ENCODE results near the gene SUPT4H1. TPM values are rescaled to one million over a fixed set of nuclear protein-coding genes. Genes with fewer than 3 reads are reported as not detected.
A peak's percentile ranks its signal among the peaks of the same experiment; 100 is the strongest.

Gene SUPT4H1
- total RNA-seq, 1 donor from 2014 or later: 82.1 TPM

DNA sequence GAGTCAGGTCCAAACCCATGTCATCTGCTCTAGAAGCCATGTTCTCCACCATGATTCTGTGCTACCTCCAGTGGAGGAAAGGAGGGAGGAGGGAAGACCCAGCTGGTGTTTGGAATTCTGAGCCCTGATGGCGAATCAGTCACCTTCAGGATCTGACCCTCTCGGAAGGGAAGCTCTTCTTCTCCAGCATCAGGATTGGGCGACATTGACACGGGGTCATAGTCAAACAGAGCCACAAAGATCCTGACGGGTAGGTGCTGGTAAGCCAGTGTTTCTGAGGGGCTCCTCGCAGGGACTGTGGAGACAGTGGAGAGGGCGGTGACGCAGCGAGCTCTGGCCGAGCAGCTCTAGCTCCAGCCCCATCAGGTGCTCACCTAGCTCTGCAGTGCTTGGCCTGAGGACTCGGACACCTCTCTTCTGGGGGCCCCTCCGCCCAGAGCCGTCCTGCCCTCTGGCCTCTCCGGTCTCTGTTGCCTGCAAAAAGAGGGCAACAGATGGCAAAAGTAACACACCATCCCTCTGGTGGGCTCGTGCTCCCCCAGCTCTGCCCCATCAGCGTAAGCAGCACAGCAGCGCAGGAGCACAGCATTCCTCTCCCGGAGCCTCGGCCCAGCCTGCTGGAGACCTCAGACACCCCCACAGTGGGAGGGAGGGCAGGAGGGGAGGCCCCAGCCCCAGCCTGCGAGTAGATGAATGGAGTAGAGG is 44.4 kb downstream of the SUPT4H1 start:
- Mint-ChIP-seq H3K27ac (ENCODE audit: unreplicated experiment) (no peak overlapping the region), H3K9me3 (ENCODE audit: unreplicated experiment) (no peaks in the 10 kb centered on the region), H3K27me3 (ENCODE audit: unreplicated experiment) (peaks cover 3% of the 10 kb centered on the region), H3K36me3 (ENCODE audit: unreplicated experiment) (peaks cover 4% of the 10 kb centered on the region), H3K4me3 (ENCODE audit: unreplicated experiment) (no peak overlapping the region), H3K4me1 (ENCODE audit: low read depth, unreplicated experiment) (peaks cover 7% of the 10 kb centered on the region)
- TF ChIP-seq, protein P1, sequence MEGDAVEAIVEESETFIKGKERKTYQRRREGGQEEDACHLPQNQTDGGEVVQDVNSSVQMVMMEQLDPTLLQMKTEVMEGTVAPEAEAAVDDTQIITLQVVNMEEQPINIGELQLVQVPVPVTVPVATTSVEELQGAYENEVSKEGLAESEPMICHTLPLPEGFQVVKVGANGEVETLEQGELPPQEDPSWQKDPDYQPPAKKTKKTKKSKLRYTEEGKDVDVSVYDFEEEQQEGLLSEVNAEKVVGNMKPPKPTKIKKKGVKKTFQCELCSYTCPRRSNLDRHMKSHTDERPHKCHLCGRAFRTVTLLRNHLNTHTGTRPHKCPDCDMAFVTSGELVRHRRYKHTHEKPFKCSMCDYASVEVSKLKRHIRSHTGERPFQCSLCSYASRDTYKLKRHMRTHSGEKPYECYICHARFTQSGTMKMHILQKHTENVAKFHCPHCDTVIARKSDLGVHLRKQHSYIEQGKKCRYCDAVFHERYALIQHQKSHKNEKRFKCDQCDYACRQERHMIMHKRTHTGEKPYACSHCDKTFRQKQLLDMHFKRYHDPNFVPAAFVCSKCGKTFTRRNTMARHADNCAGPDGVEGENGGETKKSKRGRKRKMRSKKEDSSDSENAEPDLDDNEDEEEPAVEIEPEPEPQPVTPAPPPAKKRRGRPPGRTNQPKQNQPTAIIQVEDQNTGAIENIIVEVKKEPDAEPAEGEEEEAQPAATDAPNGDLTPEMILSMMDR (IDR thresholded peaks at IDR 0.05; ENCODE audit: partially characterized antibody, unreplicated experiment): no peak
- peak; percentile 17 for DNase-seq

DNA sequence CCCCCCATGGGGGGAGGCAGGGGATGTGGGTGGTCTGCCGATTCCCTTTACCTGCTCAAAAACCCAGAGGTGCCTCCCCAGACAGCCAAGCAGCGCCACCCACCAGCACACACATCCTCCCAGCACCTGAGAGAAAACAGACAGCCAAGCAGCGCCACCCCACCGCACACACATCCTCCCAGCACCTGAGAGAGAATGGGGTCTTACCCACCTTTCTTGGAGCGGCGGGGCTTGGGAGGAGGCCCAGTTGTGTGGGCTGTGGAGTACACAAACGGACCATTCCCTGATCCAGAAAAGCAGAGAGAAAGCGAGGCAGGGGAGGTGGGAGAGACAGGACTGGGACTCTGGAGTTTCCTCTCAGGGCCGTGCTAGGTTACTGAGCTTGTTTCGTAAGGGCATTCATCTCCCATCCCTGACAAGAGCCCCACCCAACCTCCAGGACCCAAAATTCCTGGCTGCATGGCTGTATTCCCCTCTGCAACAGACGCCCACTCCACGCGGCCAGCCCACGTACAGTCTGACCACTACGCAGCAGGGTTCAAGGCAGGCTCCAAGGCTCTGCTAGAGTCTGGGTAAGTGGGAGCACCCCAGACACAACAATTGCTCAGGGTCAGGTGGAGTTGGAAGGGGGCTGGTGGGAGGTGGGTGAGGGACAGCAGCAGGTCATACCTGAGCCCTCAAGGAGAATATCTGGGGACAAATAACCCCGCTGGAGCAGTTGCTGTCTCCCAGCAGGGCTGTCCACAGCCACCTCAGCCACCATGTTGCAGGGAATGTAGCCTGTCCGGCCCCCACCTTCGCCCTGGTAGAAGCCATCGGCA is 45.7 kb downstream of the SUPT4H1 start:
- Mint-ChIP-seq H3K4me3 (ENCODE audit: unreplicated experiment) (no peak overlapping the region), H3K4me1 (ENCODE audit: low read depth, unreplicated experiment) (peaks cover 7% of the 10 kb centered on the region), H3K27me3 (ENCODE audit: unreplicated experiment) (no peaks in the 10 kb centered on the region), H3K27ac (ENCODE audit: unreplicated experiment) (no peak overlapping the region), H3K36me3 (ENCODE audit: unreplicated experiment) (peaks cover 4% of the 10 kb centered on the region), H3K9me3 (ENCODE audit: unreplicated experiment) (no peaks in the 10 kb centered on the region)
- TF ChIP-seq, protein P1 (IDR thresholded peaks at IDR 0.05; ENCODE audit: partially characterized antibody, unreplicated experiment): no peak
- peak; percentile 11 for DNase-seq

DNA sequence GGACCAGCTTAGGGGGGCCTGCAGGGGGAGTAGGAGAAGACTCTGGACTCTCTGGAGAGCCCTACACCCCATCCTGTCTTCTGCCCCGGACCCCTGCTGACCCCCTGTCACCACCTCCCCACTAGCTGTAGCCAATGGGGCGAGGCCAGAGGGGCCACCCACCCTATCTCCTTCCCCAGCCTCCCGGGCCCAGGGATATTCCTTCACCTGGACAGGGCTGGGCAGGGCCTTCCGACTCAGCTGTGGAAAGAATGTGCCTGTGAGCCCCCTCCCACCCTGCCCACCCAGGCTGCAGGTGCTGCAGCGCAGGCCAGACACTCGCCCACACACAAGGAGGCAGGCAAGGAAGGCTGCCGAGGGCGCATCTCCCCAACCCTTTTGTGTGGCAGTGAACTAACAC is 46.4 kb downstream of the SUPT4H1 start:
- peaks cover 4% of the 10 kb centered on the region for H3K36me3 Mint-ChIP-seq (ENCODE audit: unreplicated experiment)
- H3K27me3 Mint-ChIP-seq (ENCODE audit: unreplicated experiment): no peaks in the 10 kb centered on the region
- no peak overlapping the region for H3K4me3 Mint-ChIP-seq (ENCODE audit: unreplicated experiment)
- H3K9me3 Mint-ChIP-seq (ENCODE audit: unreplicated experiment): no peaks in the 10 kb centered on the region
- TF ChIP-seq, protein P1 (IDR thresholded peaks at IDR 0.05; ENCODE audit: partially characterized antibody, unreplicated experiment): no peak
- H3K27ac Mint-ChIP-seq (ENCODE audit: unreplicated experiment): no peak overlapping the region
- no peak for DNase-seq
- H3K4me1 Mint-ChIP-seq (ENCODE audit: low read depth, unreplicated experiment): peaks cover 7% of the 10 kb centered on the region

DNA sequence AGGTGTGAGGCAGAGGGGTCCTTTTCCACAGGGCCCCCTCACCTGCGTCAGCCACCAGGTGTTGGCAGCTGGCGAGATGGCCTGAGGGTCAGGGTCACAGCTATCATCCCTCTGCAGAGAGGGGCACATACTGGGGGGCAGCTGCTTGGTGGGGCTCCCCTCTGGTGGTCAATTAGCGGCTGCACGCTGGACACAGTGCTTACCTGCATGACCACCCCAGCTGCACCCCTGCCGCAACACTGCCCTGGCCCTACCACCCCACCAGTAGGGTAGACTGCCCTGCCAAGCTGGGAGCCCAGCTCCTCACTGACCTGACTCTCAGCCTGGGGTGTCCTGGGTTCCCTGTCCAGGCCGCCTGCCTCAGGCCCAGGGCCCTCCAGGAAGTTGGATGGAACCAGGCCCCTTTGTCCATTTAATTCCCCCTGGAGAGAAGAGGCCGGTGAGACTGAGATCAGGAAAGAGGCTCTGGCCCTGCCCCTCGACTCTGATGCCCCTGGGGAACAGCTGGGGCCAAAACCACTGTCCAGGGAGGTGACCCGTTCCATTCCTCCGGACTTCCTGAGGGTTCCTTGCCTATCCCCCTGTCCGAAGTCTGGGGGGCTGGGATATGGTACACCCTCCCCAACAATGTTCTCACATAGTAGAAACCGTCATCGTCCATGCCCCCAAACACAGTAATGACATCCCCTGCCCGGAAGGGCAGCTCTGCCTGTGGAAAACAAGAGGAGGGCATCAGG is 47.1 kb downstream of the SUPT4H1 start:
- TF ChIP-seq, protein P1 (IDR thresholded peaks at IDR 0.05; ENCODE audit: partially characterized antibody, unreplicated experiment): no peak
- DNase-seq: no peak
- Mint-ChIP-seq H3K36me3 (ENCODE audit: unreplicated experiment) (peaks cover 4% of the 10 kb centered on the region), H3K9me3 (ENCODE audit: unreplicated experiment) (no peaks in the 10 kb centered on the region), H3K27me3 (ENCODE audit: unreplicated experiment) (no peaks in the 10 kb centered on the region), H3K4me3 (ENCODE audit: unreplicated experiment) (no peak overlapping the region), H3K27ac (ENCODE audit: unreplicated experiment) (no peak overlapping the region), H3K4me1 (ENCODE audit: low read depth, unreplicated experiment) (peaks cover 7% of the 10 kb centered on the region)

Measured in glutamatergic neuron (in vitro differentiated cells).